ENCODE measurements around the gene FCRLB. TPM values are rescaled to one million over a fixed set of nuclear protein-coding genes. Genes with fewer than 3 reads are reported as not detected.
A peak's percentile ranks its signal among the peaks of the same experiment; 100 is the strongest.
"Not testable (repeated sequence)": the region's sequence is repeated elsewhere in the genome, so short reads cannot be mapped to it uniquely, and the experiment has no call there.

The FCRLB gene
- total and polyA plus RNA-seq, 5 experiments from 2014 or later: 0.77 to 2.1 (median 1.1) TPM

DNA sequence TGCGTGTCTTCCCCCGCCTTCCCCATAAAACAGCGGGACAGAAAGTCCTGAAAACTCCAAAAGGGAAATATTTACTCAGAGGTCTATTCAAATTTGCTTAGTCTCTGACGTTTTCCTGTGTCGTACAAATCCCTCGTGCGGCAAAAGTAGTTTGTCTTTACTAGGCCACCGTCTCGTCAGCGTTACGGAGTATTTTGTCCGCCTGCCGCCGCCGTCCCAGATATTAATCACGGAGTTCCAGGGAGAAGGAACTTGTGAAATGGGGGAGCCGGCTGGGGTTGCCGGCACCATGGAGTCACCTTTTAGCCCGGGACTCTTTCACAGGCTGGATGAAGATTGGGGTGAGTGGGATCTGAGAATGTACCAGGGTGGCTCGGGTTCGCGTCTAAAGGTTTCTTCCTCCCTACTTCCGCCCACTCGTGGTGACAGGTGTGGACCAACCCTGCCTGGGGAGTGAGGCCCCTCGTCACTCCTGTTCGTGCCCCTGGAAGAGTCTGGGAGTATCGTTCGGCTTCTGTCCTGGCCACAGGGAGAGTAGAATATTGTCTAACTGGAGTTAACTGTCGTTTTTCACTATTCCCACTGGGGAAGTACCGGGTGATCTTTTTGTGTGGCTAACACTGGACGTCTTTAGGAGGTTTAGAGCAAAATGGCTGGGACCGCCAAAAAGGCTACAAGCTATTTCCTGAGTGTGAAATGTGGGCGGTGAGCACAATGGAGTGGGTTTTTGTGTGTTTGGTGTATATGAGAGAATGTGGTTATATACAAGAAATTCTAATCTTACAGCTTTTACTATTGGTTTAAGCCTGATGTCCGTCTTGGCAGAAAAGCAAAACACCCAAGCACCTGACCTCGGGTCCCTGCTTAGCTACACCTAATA lies 45.0 kb downstream of the FCRLB start, which contains the start of gene ATF6:
ATF6 (plus strand) TSS at position 219 of the 880 bp plus-strand sequence; CDS start at position 260, 41 bp downstream.
- ATAC-seq: peak; percentile 72 to 77
- Mint-ChIP-seq H3K27me3 (no peaks in the 10 kb centered on the region), H3K4me3 (peak within 1 kb of the TSS; percentile 93 to 100 (median 98)), H3K4me1 (peaks cover 16 to 52% (median 36%) of the 10 kb centered on the region in 4 donors), H3K9me3 (no peaks in the 10 kb centered on the region), H3K27ac (peak within 1 kb of the TSS; percentile 93 to 99 (median 98)), H3K36me3 (peaks cover 0 to 4% (median 0%) of the 10 kb centered on the region in 3 donors)
- POLR2A ChIA-PET: interaction anchor here (0.7 kb wide), 1 partner anchor 17 kb away, joined by 5 read pairs; the partner anchor contains the start of gene DUSP12
- DNase-seq: peak; percentile 54 to 89 (median 76)

DNA sequence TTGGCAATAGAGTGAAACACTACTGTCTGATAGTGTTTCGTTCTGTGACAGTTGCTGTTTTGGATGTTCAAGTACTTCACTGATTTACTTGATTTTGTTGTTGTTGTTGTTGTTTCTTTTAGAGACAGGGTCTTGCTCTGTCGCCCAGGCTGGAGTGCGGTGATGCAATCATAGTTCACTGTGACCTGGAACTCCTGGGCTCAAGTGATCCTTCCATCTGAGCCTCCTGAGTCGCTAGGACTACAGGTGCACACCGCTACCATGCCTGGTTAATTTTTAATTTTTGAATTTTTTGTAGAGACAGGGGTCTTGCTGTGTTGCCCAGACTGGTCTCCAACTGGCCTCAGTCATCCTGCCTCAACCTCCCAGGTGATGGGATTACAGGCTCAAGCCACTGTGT lies 47.1 kb downstream of the FCRLB start:
- ATAC-seq: no peak
- no peak for DNase-seq
- POLR2A ChIA-PET: no interaction called here
- peaks cover 16 to 51% (median 33%) of the 10 kb centered on the region in 4 donors for H3K4me1 Mint-ChIP-seq
- peaks cover 0 to 4% (median 0%) of the 10 kb centered on the region in 3 donors for H3K36me3 Mint-ChIP-seq
- no peaks in the 10 kb centered on the region for H3K27me3 Mint-ChIP-seq
- H3K27ac Mint-ChIP-seq: peak overlapping the region in 5 of 10 donors; percentile 3 to 77 (median 15)
- peak overlapping the region in 8 of 10 donors; percentile 20 to 99 (median 60) for H3K4me3 Mint-ChIP-seq
- H3K9me3 Mint-ChIP-seq: no peaks in the 10 kb centered on the region

DNA sequence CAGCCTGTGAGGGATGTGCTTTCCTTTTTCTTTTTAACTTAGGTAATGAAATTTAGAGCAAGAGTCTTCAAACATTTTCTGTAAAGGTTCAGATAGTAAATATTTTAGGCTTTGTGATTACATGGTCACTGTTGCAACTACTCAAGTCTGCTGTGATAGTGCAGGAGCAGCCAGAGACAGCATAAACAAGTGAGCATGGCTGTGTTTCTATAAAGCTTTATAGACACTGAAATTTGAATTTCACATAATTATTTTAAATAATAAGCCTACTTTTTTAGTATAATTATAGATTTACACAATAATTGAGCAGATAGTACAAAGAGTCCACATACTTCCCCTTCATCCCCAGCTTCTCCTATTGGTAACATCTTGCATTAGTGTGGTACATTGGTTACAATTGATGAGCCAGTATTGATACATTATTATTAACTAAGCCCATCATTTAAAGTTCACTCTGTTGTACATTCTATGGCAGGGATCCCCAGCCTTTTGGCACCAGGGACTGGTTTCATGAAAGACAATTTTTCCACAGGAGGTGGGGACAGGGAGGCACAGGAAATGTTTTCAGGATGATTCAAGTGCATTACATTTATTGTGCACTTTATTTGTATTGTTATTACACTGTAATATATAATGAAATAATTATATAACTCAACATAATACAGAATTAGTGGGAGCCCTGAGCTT lies 47.8 kb downstream of the FCRLB start:
- Mint-ChIP-seq H3K9me3 (no peaks in the 10 kb centered on the region), H3K27ac (peak overlapping the region in 4 of 10 donors; percentile 21 to 73 (median 32)), H3K4me3 (no peak overlapping the region), H3K27me3 (no peaks in the 10 kb centered on the region), H3K4me1 (peaks cover 15 to 46% (median 27%) of the 10 kb centered on the region in 4 donors), H3K36me3 (peaks cover 0 to 4% (median 2%) of the 10 kb centered on the region in 3 donors)
- POLR2A ChIA-PET: interaction anchor here (0.6 kb wide), 1 partner anchor 267 kb away, joined by 9 read pairs; no protein-coding TSS in a partner anchor
- DNase-seq: no peak
- ATAC-seq: no peak

DNA sequence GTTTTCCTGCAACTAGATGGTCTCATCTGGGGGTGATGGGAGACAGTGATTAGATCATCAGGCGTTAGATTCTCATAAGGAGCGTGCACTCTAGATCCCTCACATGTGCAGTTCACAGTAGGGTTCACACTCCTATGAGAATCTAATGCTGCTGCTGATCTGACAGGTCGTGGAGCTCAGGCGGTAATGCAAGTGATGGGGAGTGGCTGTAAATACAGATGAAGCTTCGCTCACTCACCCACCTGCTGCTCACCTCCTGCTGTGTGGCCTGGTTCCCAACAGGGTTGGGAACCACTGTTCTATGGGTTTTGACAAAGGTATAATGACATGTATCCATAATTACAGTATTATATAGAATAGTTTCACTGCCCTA lies 48.3 kb downstream of the FCRLB start:
- not testable (repeated sequence) for DNase-seq, H3K27me3 Mint-ChIP-seq, H3K36me3 Mint-ChIP-seq, H3K9me3 Mint-ChIP-seq, ATAC-seq
- Mint-ChIP-seq H3K4me3 (peak overlapping the region in 1 of 10 donors; percentile 39), H3K27ac (peak overlapping the region in 6 of 10 donors; percentile 7 to 84 (median 65)), H3K4me1 (peaks cover 15 to 46% (median 27%) of the 10 kb centered on the region in 4 donors)
- POLR2A ChIA-PET: interaction anchor here (0.6 to 1.0 kb wide), 2 partner anchors 20 to 267 kb away, joined by 3 to 9 read pairs; partner anchors contain the start of gene DUSP12

DNA sequence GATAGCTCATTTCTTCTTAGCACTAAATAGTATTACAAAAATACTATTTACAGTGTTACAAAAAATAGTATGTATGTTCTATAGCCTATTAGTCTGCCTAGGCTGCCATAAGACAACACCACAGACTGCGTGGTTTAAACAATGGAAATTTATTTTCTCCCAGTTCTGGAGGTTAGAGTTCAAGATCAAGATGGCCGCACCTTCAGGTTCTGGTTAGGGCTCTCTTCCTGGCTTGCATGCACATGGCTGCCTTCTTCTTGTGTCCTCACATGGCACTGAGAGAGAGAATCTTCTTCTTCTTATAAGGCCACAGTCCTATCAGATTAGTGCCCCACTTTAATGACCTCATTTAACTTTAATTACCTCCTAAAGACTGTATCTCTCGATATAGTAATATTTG lies 48.9 kb downstream of the FCRLB start:
- Mint-ChIP-seq H3K4me3 (peak overlapping the region in 4 of 10 donors; percentile 39 to 60 (median 45)), H3K36me3 (peaks cover 0 to 4% (median 2%) of the 10 kb centered on the region in 3 donors), H3K4me1 (peaks cover 15 to 43% (median 25%) of the 10 kb centered on the region in 4 donors), H3K27ac (peak overlapping the region in 8 of 10 donors; percentile 4 to 87 (median 65)), H3K9me3 (no peaks in the 10 kb centered on the region), H3K27me3 (no peaks in the 10 kb centered on the region)
- no peak for ATAC-seq
- POLR2A ChIA-PET: interaction anchor here (1.0 kb wide), 1 partner anchor 20 kb away, joined by 3 read pairs; the partner anchor contains the start of gene DUSP12
- no peak for DNase-seq

DNA sequence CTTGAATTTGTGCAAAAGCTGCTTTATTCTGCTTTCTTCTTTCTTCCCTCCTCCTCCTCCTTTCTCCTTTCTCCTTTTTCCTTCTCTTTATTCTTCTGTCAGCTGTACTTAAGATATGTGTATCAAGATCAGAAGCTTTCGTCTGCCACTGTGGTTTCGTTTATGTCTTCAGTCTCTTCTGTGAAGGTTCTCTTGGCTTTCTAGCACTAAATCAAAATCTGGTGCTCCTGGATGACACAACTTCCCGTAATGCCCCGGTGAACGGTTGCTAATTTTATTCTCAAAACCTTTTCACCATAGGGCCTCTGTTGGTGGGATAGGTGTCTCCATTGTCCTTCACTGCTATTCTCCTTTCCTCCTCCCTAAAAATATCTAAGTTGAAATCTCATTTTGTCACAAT lies 49.8 kb downstream of the FCRLB start:
- Mint-ChIP-seq H3K9me3 (no peaks in the 10 kb centered on the region), H3K4me1 (peaks cover 15 to 39% (median 25%) of the 10 kb centered on the region in 4 donors), H3K36me3 (peaks cover 0 to 4% (median 2%) of the 10 kb centered on the region in 3 donors), H3K4me3 (no peak overlapping the region), H3K27me3 (no peaks in the 10 kb centered on the region), H3K27ac (no peak overlapping the region)
- ATAC-seq: peak; percentile 35 to 45
- POLR2A ChIA-PET: interaction anchor here (1.6 kb wide), 1 partner anchor 45 kb away, joined by 6 read pairs; no protein-coding TSS in a partner anchor
- no peak for DNase-seq

DNA sequence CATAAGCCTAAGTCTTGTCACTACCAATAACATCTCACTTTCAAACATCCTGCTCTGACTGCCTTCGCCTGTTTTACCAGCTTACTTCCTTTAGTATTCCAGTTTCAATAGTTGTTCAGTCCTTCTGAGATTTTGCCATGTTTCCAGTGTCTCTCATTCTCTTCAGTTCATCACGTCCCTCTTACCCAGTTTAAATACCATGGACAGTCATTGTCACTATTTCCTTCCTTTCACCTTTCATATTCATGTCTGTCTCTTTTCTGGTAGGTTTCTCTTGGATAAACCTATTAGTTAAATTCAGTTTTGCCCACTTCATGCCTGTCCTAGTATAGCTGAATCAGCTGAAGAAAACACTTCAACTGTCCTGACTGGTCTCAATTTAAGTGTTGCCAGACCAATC lies 50.6 kb downstream of the FCRLB start:
- POLR2A ChIA-PET: interaction anchor here (1.6 kb wide), 1 partner anchor 46 kb away, joined by 6 read pairs; no protein-coding TSS in a partner anchor
- DNase-seq (no peak), ATAC-seq (peak in 1 of 2 donors; percentile 43)
- Mint-ChIP-seq H3K36me3 (peaks cover 0 to 4% (median 2%) of the 10 kb centered on the region in 3 donors), H3K4me1 (peaks cover 10 to 30% (median 17%) of the 10 kb centered on the region in 4 donors), H3K27ac (no peak overlapping the region), H3K27me3 (no peaks in the 10 kb centered on the region), H3K4me3 (no peak overlapping the region), H3K9me3 (no peaks in the 10 kb centered on the region)

DNA sequence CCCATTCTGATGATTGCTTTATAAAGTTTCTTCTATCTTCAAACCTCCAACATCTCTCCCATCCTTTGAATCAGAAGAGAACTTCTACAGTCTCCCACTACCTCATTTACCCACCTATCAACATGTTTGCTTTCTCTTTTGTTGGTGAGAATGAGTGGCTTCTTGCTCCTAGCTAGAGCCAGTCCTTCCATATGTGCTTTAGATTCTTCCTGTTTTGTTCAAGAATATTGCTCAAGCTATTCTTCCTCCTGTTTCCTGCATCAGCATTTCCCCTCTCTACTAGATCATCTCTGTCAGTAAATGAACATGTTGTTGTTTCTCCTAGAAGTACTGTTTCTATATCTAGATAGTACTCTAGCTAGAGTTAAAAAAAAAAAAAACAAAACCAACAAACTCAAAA lies 51.1 kb downstream of the FCRLB start:
- Mint-ChIP-seq H3K4me1 (peaks cover 10 to 26% (median 13%) of the 10 kb centered on the region in 4 donors), H3K27me3 (no peaks in the 10 kb centered on the region), H3K36me3 (peaks cover 0 to 4% (median 2%) of the 10 kb centered on the region in 3 donors), H3K9me3 (no peaks in the 10 kb centered on the region), H3K27ac (no peak overlapping the region), H3K4me3 (no peak overlapping the region)
- ATAC-seq: peak; percentile 26 to 33
- POLR2A ChIA-PET: interaction anchor here (1.6 kb wide), 1 partner anchor 46 kb away, joined by 6 read pairs; no protein-coding TSS in a partner anchor
- DNase-seq: no peak

DNA sequence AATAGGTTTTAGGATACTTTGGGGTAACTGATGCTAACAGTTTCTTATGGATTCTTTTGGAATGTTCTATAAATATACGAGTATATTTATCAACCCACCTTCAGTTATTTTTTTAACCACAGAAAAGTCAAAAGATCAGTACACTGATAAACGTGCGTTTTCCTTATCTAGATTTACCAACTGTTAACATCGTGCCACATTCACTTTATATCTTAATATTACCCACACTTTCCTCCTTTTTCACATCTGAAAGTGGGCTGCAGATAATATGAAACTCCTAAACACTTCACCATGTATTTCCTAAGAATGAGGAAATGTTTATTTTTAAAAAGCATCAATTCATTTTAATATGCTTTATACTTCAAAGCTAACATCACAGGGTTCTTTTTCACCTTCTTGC lies 52.4 kb downstream of the FCRLB start:
- POLR2A ChIA-PET: interaction anchor here (0.6 to 0.7 kb wide), 2 partner anchors 18 to 22 kb away, joined by 3 read pairs; no protein-coding TSS in a partner anchor
- DNase-seq (no peak), ATAC-seq (no peak)
- peak overlapping the region in 4 of 10 donors; percentile 25 to 47 (median 42) for H3K4me3 Mint-ChIP-seq
- peak overlapping the region in 6 of 10 donors; percentile 15 to 69 (median 36) for H3K27ac Mint-ChIP-seq
- peaks cover 0 to 15% (median 9%) of the 10 kb centered on the region in 4 donors for H3K4me1 Mint-ChIP-seq
- H3K27me3 Mint-ChIP-seq: no peaks in the 10 kb centered on the region
- H3K9me3 Mint-ChIP-seq: no peaks in the 10 kb centered on the region
- peaks cover 0 to 10% (median 2%) of the 10 kb centered on the region in 3 donors for H3K36me3 Mint-ChIP-seq

DNA sequence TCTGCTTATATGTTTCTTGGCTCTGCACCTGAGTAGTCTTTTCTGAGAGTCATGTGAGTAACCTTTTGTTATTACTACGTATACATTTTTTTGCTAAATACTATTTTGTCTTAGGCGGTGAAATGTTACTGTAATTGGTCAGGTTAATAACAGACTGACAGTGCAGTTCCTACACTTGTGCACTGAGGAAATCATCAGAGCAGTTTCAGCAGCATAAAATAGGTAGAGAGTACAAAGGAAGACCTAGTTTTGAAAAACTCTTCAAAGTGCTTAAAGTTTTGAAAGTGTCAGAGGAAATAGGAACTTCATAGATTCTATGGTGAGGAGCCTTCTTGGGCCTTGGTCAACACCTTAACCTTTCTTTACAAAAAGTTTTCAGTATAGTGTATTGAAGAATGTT lies 55.9 kb downstream of the FCRLB start:
- ATAC-seq: peak; percentile 56 to 73
- POLR2A ChIA-PET: no interaction called here
- DNase-seq: no peak

More for the DNA sequence above, 55.9 kb downstream of the FCRLB start:
- H3K4me3 Mint-ChIP-seq: peak overlapping the region in 1 of 10 donors; percentile 4
- peaks cover 0 to 8% (median 5%) of the 10 kb centered on the region in 4 donors for H3K4me1 Mint-ChIP-seq
- H3K27me3 Mint-ChIP-seq: no peaks in the 10 kb centered on the region
- peaks cover 0 to 31% (median 6%) of the 10 kb centered on the region in 3 donors for H3K36me3 Mint-ChIP-seq
- peak overlapping the region in 2 of 10 donors; percentile 0 to 57 for H3K27ac Mint-ChIP-seq
- H3K9me3 Mint-ChIP-seq: no peaks in the 10 kb centered on the region
